K562 (cell line): ENCODE results near the gene SESN2. TPM values are rescaled to one million over a fixed set of nuclear protein-coding genes. Genes with fewer than 3 reads are reported as not detected.

ENCODE experiments used
- E2F3 ChIP-seq: fragments of 250-450 bp; sonication (Bioruptor Pico); IDR thresholded peaks from 2 replicates; pipeline ENCODE4 v1.4.0; 2020; ENCODE audit warnings: mild to moderate bottlenecking
- FOSL1 ChIP-seq: fragments of 200-800 bp; sonication (Bioruptor generic); conservative IDR thresholded peaks from 2 replicates; pipeline ENCODE4 v1.6.1; 2016; ENCODE audit warnings: missing genetic modification characterization, missing compliant biosample characterization
- GATA2 ChIP-seq: sonication (generic); formaldehyde crosslinking; IDR thresholded peaks from 2 replicates; pipeline ENCODE4 v1.4.0; 2020; ENCODE audit warnings: mild to moderate bottlenecking, missing genetic modification reagents
- GTF3C2 ChIP-seq: IDR thresholded peaks from 3 replicates; pipeline ENCODE4 v1.6.1; 2011; ENCODE audit warnings: borderline replicate concordance, mild to moderate bottlenecking, moderate library complexity; ENCODE audit not compliant: insufficient read length; ENCODE audit errors: extremely low read depth
- HIVEP1 ChIP-seq: fragments of 250-450 bp; sonication (Bioruptor Pico); IDR thresholded peaks from 2 replicates; pipeline ENCODE4 v1.4.0; 2020; ENCODE audit warnings: mild to moderate bottlenecking
- HMGXB4 ChIP-seq: sonication (generic); formaldehyde crosslinking; IDR thresholded peaks from 2 replicates; pipeline ENCODE4 v1.8.1; 2023; ENCODE audit warnings: mild to moderate bottlenecking, missing genetic modification reagents
- LARP7 ChIP-seq: fragments of 450-650 bp; IDR thresholded peaks from 2 replicates; pipeline ENCODE4 v1.6.1; 2016
- MNT ChIP-seq, 2 experiments: fragments of 450-650 bp; conservative IDR thresholded peaks; 2 replicates each; pipeline ENCODE4 v1.6.1; 2017; ENCODE audit warnings: mild to moderate bottlenecking in 2 of 2, moderate library complexity in 2 of 2
- RNF2 ChIP-seq: sonication (generic); IDR thresholded peaks from 2 replicates; pipeline ENCODE4 v1.6.1; 2016
- TRIM28 ChIP-seq: fragments of 450-650 bp; IDR thresholded peaks from 2 replicates; pipeline ENCODE4 v1.6.1; 2017
- ZBTB43 ChIP-seq: sonication (generic); formaldehyde crosslinking; IDR thresholded peaks from 2 replicates; pipeline ENCODE4 v1.8.0; 2023; ENCODE audit warnings: mild to moderate bottlenecking, missing genetic modification reagents
- ZNF354B ChIP-seq: fragments of 250-450 bp; sonication (Bioruptor Pico); IDR thresholded peaks from 2 replicates; pipeline ENCODE4 v1.4.0; 2020
- ZNF41 ChIP-seq: fragments of 250-450 bp; sonication (Bioruptor Pico); conservative IDR thresholded peaks from 2 replicates; pipeline ENCODE4 v1.4.0; 2020; ENCODE audit warnings: mild to moderate bottlenecking
- ZNF785 ChIP-seq: fragments of 250-450 bp; sonication (Bioruptor Pico); IDR thresholded peaks from 2 replicates; pipeline ENCODE4 v1.4.0; 2020; ENCODE audit warnings: mild to moderate bottlenecking
- ZSCAN32 ChIP-seq: fragments of 450-650 bp; formaldehyde crosslinking; IDR thresholded peaks from 2 replicates; pipeline ENCODE4 v1.4.0; 2020; ENCODE audit warnings: mild to moderate bottlenecking, moderate library complexity
- polyA plus RNA-seq, 8 experiments: library from polyadenylated mRNA; depleted of rRNA in 4 of 8; stranded (reverse) in 5 of 8; unstranded in 3 of 8; fragments of >200 nt; fragmentation: Nextera tagmentation in 2 of 8; fragmentation: Illumina TruSeq in 1 of 8; extraction: Ambion mirVana in 2 of 8; extraction: Trizol in 1 of 8; gene quantifications; 2 replicates each; pipeline versions ENCODE4 v1.2.1 to v1.2.3, GENCODE V29; 2011 to 2014; ENCODE audit warnings: inconsistent platforms in 1 of 8, missing spikeins in 1 of 8
- total RNA-seq, 7 experiments: library from RNA; depleted of rRNA in 6 of 7; stranded (reverse); fragments of >200 nt in 6 of 7; fragmentation: Illumina TruSeq in 2 of 7; extraction: Trizol in 2 of 7; gene quantifications; 2 replicates each; pipeline versions ENCODE4 v1.2.1 to v1.2.3, GENCODE V29; 2011 to 2021; ENCODE audit warnings: low replicate concordance in 1 of 7
- TF ChIP-seq, protein P1 (sequence below): fragments of 450-650 bp; IDR thresholded peaks from 2 replicates; pipeline ENCODE4 v1.6.1; 2016; ENCODE audit warnings: missing biosample characterization, missing genetic modification characterization
- TF ChIP-seq, protein P2 (sequence below): fragments of 200-400 bp; formaldehyde crosslinking; IDR thresholded peaks from 2 replicates; pipeline ENCODE4 v1.6.1; 2017; ENCODE audit warnings: mild to moderate bottlenecking, low read depth, low read length, moderate library complexity

SESN2 gene
- total and polyA plus RNA-seq, 9 of the 15 experiments (the other 6 are each of a cell fraction or from before 2014, with no cell fraction given) = 3.7 to 71.3 (median 16.8) TPM

DNA sequence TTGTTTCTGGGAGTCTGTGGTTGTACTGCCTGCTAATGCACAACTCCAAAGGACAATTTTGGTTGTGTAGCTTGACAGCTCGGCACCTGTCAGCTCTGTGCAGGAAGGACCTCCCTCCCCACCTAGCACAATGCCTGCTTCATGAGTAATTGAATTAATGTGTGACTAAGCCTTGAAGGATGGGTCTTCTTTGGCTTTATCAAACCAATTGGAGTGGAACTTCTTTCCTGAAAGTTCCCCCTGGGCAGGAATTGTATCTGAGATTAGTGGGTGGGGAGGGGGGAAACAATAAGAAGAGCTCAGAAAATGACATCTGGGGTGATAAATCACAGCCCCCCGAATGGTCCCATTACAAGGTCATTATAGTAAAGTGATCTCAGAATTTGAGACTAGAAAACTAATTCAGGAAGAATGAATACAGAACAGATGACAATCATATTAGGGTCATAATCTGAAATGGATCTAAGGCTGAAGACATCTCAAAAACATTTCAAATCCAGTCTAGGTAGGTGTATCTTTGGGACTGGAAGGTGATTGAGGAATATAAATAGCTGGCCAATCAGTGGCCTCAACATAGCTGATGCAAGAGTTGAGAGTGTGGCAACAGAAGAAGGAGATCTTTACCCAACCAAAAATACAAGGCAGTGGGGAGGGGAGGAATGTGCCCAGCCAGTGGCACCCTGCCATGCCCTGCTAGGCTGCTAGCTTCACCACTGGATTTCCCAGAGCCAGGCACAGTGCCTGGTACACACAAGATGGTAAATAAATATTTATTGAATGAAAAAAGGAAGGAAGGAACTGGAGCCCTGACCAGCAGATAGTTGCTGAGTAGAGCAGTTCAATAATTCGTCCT, 10.1 kb upstream of the SESN2 start (continued):
- TF ChIP-seq ZSCAN32 (CRISPR knock-in tag) (peak; percentile 92), E2F3 (0 out of 2 replicates have a peak, but pooled peaks have one; percentile 45), LARP7 (no peak), RNF2 (no peak), ZNF354B (CRISPR knock-in tag) (0 out of 2 replicates have a peak, but pooled peaks have one; percentile 14), GATA2 (CRISPR knock-in tag) (no peak), HIVEP1 (CRISPR knock-in tag) (0 out of 2 replicates have a peak, but pooled peaks have one; percentile 57), MNT (conservative IDR thresholded peaks at IDR 0.05) (no peak), FOSL1 (tag) (peak; percentile 66; the same call in 1 of the 2 replicates), HMGXB4 (CRISPR knock-in tag) (no peak), GTF3C2 (no peak), ZBTB43 (CRISPR knock-in tag) (0 out of 2 replicates have a peak, but pooled peaks have one; percentile 31), ZNF41 (CRISPR knock-in tag) (no peak), ZNF785 (CRISPR knock-in tag) (no peak), TRIM28 (no peak)
- TF ChIP-seq, protein P1, sequence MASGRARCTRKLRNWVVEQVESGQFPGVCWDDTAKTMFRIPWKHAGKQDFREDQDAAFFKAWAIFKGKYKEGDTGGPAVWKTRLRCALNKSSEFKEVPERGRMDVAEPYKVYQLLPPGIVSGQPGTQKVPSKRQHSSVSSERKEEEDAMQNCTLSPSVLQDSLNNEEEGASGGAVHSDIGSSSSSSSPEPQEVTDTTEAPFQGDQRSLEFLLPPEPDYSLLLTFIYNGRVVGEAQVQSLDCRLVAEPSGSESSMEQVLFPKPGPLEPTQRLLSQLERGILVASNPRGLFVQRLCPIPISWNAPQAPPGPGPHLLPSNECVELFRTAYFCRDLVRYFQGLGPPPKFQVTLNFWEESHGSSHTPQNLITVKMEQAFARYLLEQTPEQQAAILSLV (tag) = peak; percentile 90
- TF ChIP-seq, protein P2, sequence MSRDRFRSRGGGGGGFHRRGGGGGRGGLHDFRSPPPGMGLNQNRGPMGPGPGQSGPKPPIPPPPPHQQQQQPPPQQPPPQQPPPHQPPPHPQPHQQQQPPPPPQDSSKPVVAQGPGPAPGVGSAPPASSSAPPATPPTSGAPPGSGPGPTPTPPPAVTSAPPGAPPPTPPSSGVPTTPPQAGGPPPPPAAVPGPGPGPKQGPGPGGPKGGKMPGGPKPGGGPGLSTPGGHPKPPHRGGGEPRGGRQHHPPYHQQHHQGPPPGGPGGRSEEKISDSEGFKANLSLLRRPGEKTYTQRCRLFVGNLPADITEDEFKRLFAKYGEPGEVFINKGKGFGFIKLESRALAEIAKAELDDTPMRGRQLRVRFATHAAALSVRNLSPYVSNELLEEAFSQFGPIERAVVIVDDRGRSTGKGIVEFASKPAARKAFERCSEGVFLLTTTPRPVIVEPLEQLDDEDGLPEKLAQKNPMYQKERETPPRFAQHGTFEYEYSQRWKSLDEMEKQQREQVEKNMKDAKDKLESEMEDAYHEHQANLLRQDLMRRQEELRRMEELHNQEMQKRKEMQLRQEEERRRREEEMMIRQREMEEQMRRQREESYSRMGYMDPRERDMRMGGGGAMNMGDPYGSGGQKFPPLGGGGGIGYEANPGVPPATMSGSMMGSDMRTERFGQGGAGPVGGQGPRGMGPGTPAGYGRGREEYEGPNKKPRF = no peak
